Heart right ventricle (tissue), 16 donors: ENCODE data around the gene FBP1. TPM values are rescaled to one million over a fixed set of nuclear protein-coding genes. Genes with fewer than 3 reads are reported as not detected.

Source experiments
- ATAC-seq, 8 donors: fragments of 200-7000 bp; cut with Tn5 transposase; one replicate each; pipeline ENCODE4 v1.9.1; 2020; ENCODE audit warnings: mild to moderate bottlenecking in 8 of 8, moderate library complexity in 8 of 8, moderate number of reproducible peaks in 1 of 8
- DNase-seq, 2 donors: peaks; one replicate each; pipeline ENCODE4 v3.0.0-alpha.2; 2020
- H3K27ac ChIP-seq, 10 donors: fragments of 200-600 bp; sonication (generic) in 2 of 10; one replicate each; pipeline versions ENCODE4 v1.5.0 to v1.8.0; 2020 to 2022; ENCODE audit warnings: mild to moderate bottlenecking in 3 of 10
- H3K27me3 ChIP-seq, 7 donors: fragments of 200-600 bp; one replicate each; pipeline ENCODE4 v1.8.0; 2021 to 2022; ENCODE audit warnings: mild to moderate bottlenecking in 2 of 7
- H3K36me3 ChIP-seq, 9 donors: fragments of 200-600 bp; sonication (generic) in 1 of 9; one replicate each; pipeline versions ENCODE4 v1.5.0 to v1.8.0; 2020 to 2022; ENCODE audit warnings: mild to moderate bottlenecking in 2 of 9
- H3K4me1 ChIP-seq, 9 donors: fragments of 200-600 bp; sonication (generic) in 1 of 9; one replicate each; pipeline versions ENCODE4 v1.5.0 to v1.8.0; 2020 to 2022; ENCODE audit warnings: mild to moderate bottlenecking in 4 of 9
- H3K4me3 ChIP-seq, 10 donors: fragments of 200-600 bp; sonication (generic) in 2 of 10; one replicate each; pipeline versions ENCODE4 v1.5.0 to v1.8.0; 2020 to 2022; ENCODE audit warnings: mild to moderate bottlenecking in 7 of 10, moderate library complexity in 2 of 10
- H3K9me3 ChIP-seq, 11 donors: fragments of 200-600 bp in 10 of 11; sonication (generic) in 2 of 11; one replicate each; pipeline versions ENCODE4 v1.5.0 to v1.8.0; 2013 to 2022; ENCODE audit warnings: mild to moderate bottlenecking in 2 of 11, control low read depth in 1 of 11, moderate library complexity in 1 of 11
- WGBS, 2 donors: extraction: QIAGEN DNeasy Blood & Tissue Kit; methylation state at CpG; one replicate each; pipeline ENCODE4 v1.1.7; 2013; ENCODE audit warnings: inconsistent platforms in 1 of 2; 5-methylcytosine and 5-hydroxymethylcytosine counted together
- intact Hi-C, 10 donors: fragments of 100-400 bp; cut with DNase I; formaldehyde crosslinking; loops; one replicate each; pipeline versions ENCODE4 v1.11.1 to v1.14.2; 2022
- long read RNA-seq, 3 donors: library from polyadenylated mRNA; unstranded; transcript quantifications; one replicate each; pipeline ENCODE4 v2.0.0, GENCODE V29; 2020 to 2021
- polyA plus RNA-seq, 2 donors: library from polyadenylated mRNA; stranded (reverse); fragments of 200-250 nt; gene quantifications; one replicate each; pipeline ENCODE4 v1.2.3, GENCODE V29; 2013
- total RNA-seq, 10 donors: library from RNA; stranded (reverse); fragmentation: NEBNext Ultra II Directional in 3 of 10; extraction: Animal tissue kit (Norgen Biotek cat#: 25700) in 3 of 10; gene quantifications; one replicate each; pipeline versions ENCODE4 v1.2.1 to v1.2.4, GENCODE V29; 2021 to 2023
- TF ChIP-seq, protein P1 (sequence below), 9 donors: fragments of 200-600 bp; sonication (generic) in 2 of 9; IDR thresholded peaks; one replicate each; pipeline versions ENCODE4 v1.5.0 to v1.8.0; 2021 to 2022; ENCODE audit warnings: antibody characterized with exemption in 9 of 9, mild to moderate bottlenecking in 5 of 9, moderate library complexity in 1 of 9
- donor health status: Arrhythmogenic right ventricular cardiomyopathy.
- donor health status: ischemic (EF 13 %, LVEDD 7.1; RV severe dilation, severe dysfunction).
- donor health status: healthy with polysubstance abuse.
- donor health status: DM: no; HTN: yes; CAD: no.
- donor health status: DM: no; HTN: no; CAD: no.
- donor health status: ischemic (EF 25% LVEDD 6.9; RV normal size, moderate dysfunction).
- donor health status: ischemic (EF 25% LVEDD 5.7; RV mildly dilated, moderate dysfunction).
- donor health status: healthy.
- donor health status: DM: yes; HTN: yes; CAD: no.
- donor health status: Ischemic cardiomyopathy.
- donor health status: ischemic (EF 35%, LVEDD 5.7; RV mildly dilated, moderate dysfunction).
- donor health status: nonischemic (EF 11% LVEDD 7.7; RV severe dilation, severe dysfunction).
- donor health status: DM: yes; HTN: yes; CAD: no.
- donor health status: PGD.
- donor health status: ischemic (EF 29% LVEDD 5.4; RV normal size, mild dysfunction).
- donor health status: nonischemic (EF 23%, LVEDD 6.1; RV moderate dilation, normal function).

FBP1 gene
- 1 to 10 TPM in 3 of 10 donors, under 1 TPM in 7; 0.16 to 9.7 (median 0.52) TPM for total RNA-seq
- polyA plus RNA-seq, result 1 to 10 TPM in 1 of 2 donors, under 1 TPM in 1; 0.51 to 2.0 TPM
- long read RNA-seq, donor 1, partial matches to known transcripts, result 0 of 1 reads
- long read RNA-seq, donor 1, other reads (novel, unspliced or antisense), result 1 of 1 reads
- long read RNA-seq, donor 2, partial matches to known transcripts, result 0 of 1 reads
- long read RNA-seq, donor 2, other reads (novel, unspliced or antisense), result 0 of 1 reads
- long read RNA-seq, donor 3, result 0 reads

DNA sequence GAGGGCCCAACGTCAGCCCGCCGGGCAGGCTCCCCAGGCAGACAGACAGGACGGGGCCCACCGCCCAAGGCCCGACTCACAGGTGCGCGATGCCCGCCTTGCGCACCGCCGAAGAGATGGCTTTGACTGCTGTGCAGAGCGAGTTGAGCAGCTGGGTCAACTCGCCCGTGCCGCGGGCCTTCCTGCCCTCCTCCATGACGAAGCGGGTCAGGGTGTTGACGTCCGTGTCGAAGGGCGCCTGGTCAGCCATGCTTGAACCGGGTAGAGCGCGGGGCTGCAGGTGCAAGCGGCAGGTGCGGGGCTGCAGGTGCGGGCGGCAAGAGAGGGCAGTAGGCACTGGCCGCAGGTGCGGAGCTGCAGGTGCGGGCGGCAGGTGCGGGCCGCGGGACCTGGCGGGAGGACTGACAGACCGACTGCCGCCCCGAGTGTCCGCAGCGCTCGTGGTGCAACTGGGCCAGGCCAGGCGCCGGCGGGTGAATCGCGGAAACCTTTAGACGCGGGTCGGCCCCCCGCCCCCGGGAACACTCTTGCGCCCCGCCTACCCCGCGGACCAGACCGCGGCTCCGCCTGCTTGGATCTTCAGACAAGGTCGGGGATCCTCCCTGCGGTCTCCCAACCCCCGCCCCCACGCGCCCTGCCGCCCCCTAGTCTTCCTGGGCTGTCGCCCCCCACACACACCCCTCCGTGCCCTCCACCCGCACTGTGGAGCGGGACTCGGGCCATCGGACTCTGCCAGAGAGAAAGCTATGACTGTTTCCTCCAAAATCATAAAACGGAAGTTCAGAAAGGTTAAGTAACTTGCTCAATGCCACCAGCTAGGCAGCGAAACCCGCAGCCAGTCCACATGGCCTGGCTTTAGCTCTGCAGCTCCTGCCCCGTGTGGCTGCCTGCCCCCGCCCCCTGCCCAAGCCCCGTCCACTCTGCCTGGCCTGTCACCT, at the start of gene FBP1:
Gene FBP1 (minus strand): TSS at position 458 of the 938 bp plus-strand sequence. CDS start 208 bp downstream, at position 250.
- Histone ChIP-seq H3K27me3 (peaks cover 7 to 20% (median 11%) of the 10 kb centered on the region in 7 donors), H3K36me3 (no peaks in the 10 kb centered on the region), H3K4me3 (peak within 1 kb of the TSS; percentile 46 to 76 (median 62)), H3K27ac (peak within 1 kb of the TSS in 3 of 10 donors; percentile 4 to 90 (median 4)), H3K4me1 (peaks cover 0 to 31% (median 7%) of the 10 kb centered on the region in 9 donors), H3K9me3 (no peaks in the 10 kb centered on the region)
- TF ChIP-seq, protein P1, sequence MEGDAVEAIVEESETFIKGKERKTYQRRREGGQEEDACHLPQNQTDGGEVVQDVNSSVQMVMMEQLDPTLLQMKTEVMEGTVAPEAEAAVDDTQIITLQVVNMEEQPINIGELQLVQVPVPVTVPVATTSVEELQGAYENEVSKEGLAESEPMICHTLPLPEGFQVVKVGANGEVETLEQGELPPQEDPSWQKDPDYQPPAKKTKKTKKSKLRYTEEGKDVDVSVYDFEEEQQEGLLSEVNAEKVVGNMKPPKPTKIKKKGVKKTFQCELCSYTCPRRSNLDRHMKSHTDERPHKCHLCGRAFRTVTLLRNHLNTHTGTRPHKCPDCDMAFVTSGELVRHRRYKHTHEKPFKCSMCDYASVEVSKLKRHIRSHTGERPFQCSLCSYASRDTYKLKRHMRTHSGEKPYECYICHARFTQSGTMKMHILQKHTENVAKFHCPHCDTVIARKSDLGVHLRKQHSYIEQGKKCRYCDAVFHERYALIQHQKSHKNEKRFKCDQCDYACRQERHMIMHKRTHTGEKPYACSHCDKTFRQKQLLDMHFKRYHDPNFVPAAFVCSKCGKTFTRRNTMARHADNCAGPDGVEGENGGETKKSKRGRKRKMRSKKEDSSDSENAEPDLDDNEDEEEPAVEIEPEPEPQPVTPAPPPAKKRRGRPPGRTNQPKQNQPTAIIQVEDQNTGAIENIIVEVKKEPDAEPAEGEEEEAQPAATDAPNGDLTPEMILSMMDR (IDR thresholded peaks at IDR 0.05), result no peak
- DNase-seq (peak; percentile 27 to 40), ATAC-seq (peak; percentile 45 to 77 (median 61))
- 5 to 8% methylated on average over 77 to 79 of the region's 79 CpGs for WGBS, 2 donors
- intact Hi-C loops, result no loop called here

DNA sequence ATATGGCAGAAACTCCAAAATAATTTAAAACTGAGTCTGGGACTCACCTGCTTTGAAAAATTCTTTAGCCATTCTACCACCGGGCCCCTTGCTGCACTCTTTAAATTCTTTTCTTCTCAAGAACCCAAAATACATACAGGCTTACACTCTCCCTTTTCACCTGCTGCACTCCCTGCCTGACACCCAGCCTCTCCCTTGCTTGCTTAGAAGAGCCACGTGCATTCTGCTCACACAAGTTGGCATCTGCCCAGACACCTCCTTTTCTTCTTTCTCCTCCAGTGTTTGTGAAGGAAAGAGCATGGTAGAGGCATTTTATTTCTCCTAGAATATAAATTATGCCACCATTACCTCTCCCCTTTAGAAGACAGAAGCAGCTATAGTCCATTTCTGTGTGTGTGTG, 48.1 kb upstream of the FBP1 start:
- intact Hi-C loops, result loop anchor here in 5 of 10 donors (10.0 kb wide), 3 partner anchors 87 to 577 kb away; no protein-coding TSS in a partner anchor
- Histone ChIP-seq H3K36me3 (no peaks in the 10 kb centered on the region), H3K27me3 (no peaks in the 10 kb centered on the region), H3K27ac (no peak overlapping the region), H3K4me3 (no peak overlapping the region), H3K4me1 (no peaks in the 10 kb centered on the region), H3K9me3 (no peaks in the 10 kb centered on the region)
- WGBS, 2 donors, result 59 to 66% methylated on average over 2 of the region's 2 CpGs
- TF ChIP-seq, protein P1 (IDR thresholded peaks at IDR 0.05), result no peak
- ATAC-seq (no peak), DNase-seq (no peak)

DNA sequence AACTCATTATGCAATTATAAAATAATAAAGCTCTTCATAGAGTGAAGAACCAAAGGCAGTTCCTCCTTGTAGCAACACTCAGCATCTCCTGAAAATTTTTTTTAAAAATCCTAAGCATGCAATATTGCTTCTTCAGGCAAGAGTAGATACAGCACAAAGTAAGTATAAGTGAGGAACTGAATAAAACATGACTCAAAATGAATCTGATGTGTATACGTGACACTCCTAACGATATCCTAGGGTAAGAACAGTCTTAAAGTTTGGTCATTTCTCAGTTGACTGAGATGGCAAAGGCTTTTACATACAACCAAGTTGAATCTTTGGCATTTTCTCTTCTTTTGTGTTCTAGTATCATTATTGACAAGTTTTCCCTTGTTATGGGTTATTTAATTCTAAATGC, 46.0 kb upstream of the FBP1 start:
- intact Hi-C loops, result loop anchor here in 5 of 10 donors (10.0 kb wide), 3 partner anchors 89 to 579 kb away; no protein-coding TSS in a partner anchor

More for the DNA sequence above, 46.0 kb upstream of the FBP1 start:
- Histone ChIP-seq H3K36me3 (no peaks in the 10 kb centered on the region), H3K4me3 (no peak overlapping the region), H3K4me1 (peaks cover 0 to 9% (median 5%) of the 10 kb centered on the region in 9 donors), H3K9me3 (no peaks in the 10 kb centered on the region), H3K27me3 (no peaks in the 10 kb centered on the region), H3K27ac (no peak overlapping the region)
- 92 to 95% methylated on average over 2 of the region's 2 CpGs for WGBS, 2 donors
- ATAC-seq, result no peak
- TF ChIP-seq, protein P1 (IDR thresholded peaks at IDR 0.05), result no peak
- no peak for DNase-seq
